HG03060 (cell line): ENCODE measurements around the gene RNF220.

Experiments used
- ATAC-seq: cut with Tn5 transposase; IDR thresholded peaks from one replicate; pipeline ENCODE4 v1.9.1; 2021; ENCODE audit warnings: low read depth, moderate number of reproducible peaks; ENCODE audit not compliant: unreplicated experiment

RNF220 gene

GRCh38 chr1:44605914-44606615 is 201.0 kb downstream of the RNF220 start:
- ATAC-seq, result no peak

- no peak for ATAC-seq
Measured at GRCh38 chr1:44606701-44607281, 201.7 kb downstream of the RNF220 start.

- no peak for ATAC-seq
Measured at GRCh38 chr1:44608141-44608540, 203.1 kb downstream of the RNF220 start.

GRCh38 chr1:44609412-44609767 is 204.3 kb downstream of the RNF220 start:
- no peak for ATAC-seq

GRCh38 chr1:44609768-44610526 is 204.9 kb downstream of the RNF220 start:
- ATAC-seq, result no peak

- no peak for ATAC-seq
Measured at GRCh38 chr1:44610527-44611148, 205.6 kb downstream of the RNF220 start.

GRCh38 chr1:44611419-44611818 is 206.4 kb downstream of the RNF220 start:
- ATAC-seq, result no peak

- ATAC-seq, result no peak
Measured at GRCh38 chr1:44611866-44612265, 206.8 kb downstream of the RNF220 start.

- ATAC-seq, result no peak
Measured at GRCh38 chr1:44613941-44614340, 208.9 kb downstream of the RNF220 start.

GRCh38 chr1:44616284-44616990 is 211.4 kb downstream of the RNF220 start:
- ATAC-seq, result no peak

- ATAC-seq, result no peak
Measured at GRCh38 chr1:44616991-44617702, 212.1 kb downstream of the RNF220 start.

GRCh38 chr1:44617703-44618029 is 212.6 kb downstream of the RNF220 start:
- no peak for ATAC-seq

GRCh38 chr1:44619261-44619900 is 214.3 kb downstream of the RNF220 start:
- ATAC-seq, result no peak

- no peak for ATAC-seq
Measured at GRCh38 chr1:44620072-44620471, 215.0 kb downstream of the RNF220 start.

GRCh38 chr1:44621841-44622286 is 216.8 kb downstream of the RNF220 start:
- no peak for ATAC-seq

GRCh38 chr1:44624268-44624901 is 219.3 kb downstream of the RNF220 start:
- ATAC-seq, result no peak

- ATAC-seq, result no peak
Measured at GRCh38 chr1:44625348-44625747, 220.3 kb downstream of the RNF220 start.

- ATAC-seq, result no peak
Measured at GRCh38 chr1:44628962-44629756, 224.1 kb downstream of the RNF220 start.
